HepG2 (cell line): ENCODE data around the gene WDR37.

ENCODE experiments used
- ADNP ChIP-seq: sonication (generic); formaldehyde crosslinking; IDR thresholded peaks from 2 replicates; pipeline ENCODE4 v1.4.0; 2020; ENCODE audit warnings: missing genetic modification reagents
- BHLHE40 ChIP-seq: IDR thresholded peaks from 2 replicates; pipeline ENCODE4 v1.6.1; 2011; ENCODE audit warnings: low read length, improper control_type of control experiment
- CTCF ChIP-seq: sonication (generic); formaldehyde crosslinking; IDR thresholded peaks from 2 replicates; pipeline ENCODE4 v1.5.0; 2020; ENCODE audit warnings: mild to moderate bottlenecking, missing genetic modification reagents, moderate library complexity
- EZH2 ChIP-seq: conservative IDR thresholded peaks from 2 replicates; pipeline ENCODE4 v1.6.1; 2012; ENCODE audit warnings: mild to moderate bottlenecking, low read depth, low read length, moderate library complexity
- JUND ChIP-seq: sonication (generic); formaldehyde crosslinking; IDR thresholded peaks from 2 replicates; pipeline ENCODE4 v1.8.0; 2022; ENCODE audit warnings: mild to moderate bottlenecking, missing genetic modification reagents
- KLF15 ChIP-seq: sonication (generic); formaldehyde crosslinking; IDR thresholded peaks from 2 replicates; pipeline ENCODE4 v1.8.1; 2023; ENCODE audit warnings: borderline replicate concordance, mild to moderate bottlenecking, inconsistent platforms, missing genetic modification reagents, mixed read lengths
- MAX ChIP-seq: IDR thresholded peaks from 2 replicates; pipeline ENCODE4 v1.6.1; 2012; ENCODE audit warnings: inconsistent platforms
- MEIS2 ChIP-seq: sonication (generic); formaldehyde crosslinking; IDR thresholded peaks from 2 replicates; pipeline ENCODE4 v1.9.0; 2021; ENCODE audit warnings: mild to moderate bottlenecking, missing genetic modification reagents
- POLR2A ChIP-seq, 2 experiments: IDR thresholded peaks; 2 replicates each; pipeline ENCODE4 v1.6.1; 2011; ENCODE audit warnings: low read depth in 2 of 2, low read length in 2 of 2, mild to moderate bottlenecking in 1 of 2, moderate library complexity in 1 of 2; ENCODE audit not compliant: insufficient read depth in 1 of 2
- POLR2AphosphoS5 ChIP-seq: IDR thresholded peaks from 2 replicates; pipeline ENCODE4 v1.6.1; 2012; ENCODE audit warnings: low read depth, low read length
- RAD21 ChIP-seq: fragments of 450-650 bp; formaldehyde crosslinking; IDR thresholded peaks from 2 replicates; pipeline ENCODE4 v1.5.0; 2020; ENCODE audit warnings: mild to moderate bottlenecking
- TFDP1 ChIP-seq: IDR thresholded peaks from 2 replicates; pipeline ENCODE4 v1.6.1; 2016; ENCODE audit warnings: missing compliant biosample characterization, missing genetic modification reagents, borderline replicate concordance
- ZBTB20 ChIP-seq: sonication (generic); formaldehyde crosslinking; IDR thresholded peaks from 2 replicates; pipeline ENCODE4 v1.8.1; 2023; ENCODE audit warnings: missing genetic modification reagents, low read depth, mild to moderate bottlenecking, borderline replicate concordance

- TF ChIP-seq BHLHE40 = no peak
- TF ChIP-seq CTCF (CRISPR knock-in tag) = no peak
- TF ChIP-seq JUND (CRISPR knock-in tag) = no peak
- no peak for TF ChIP-seq MAX
- TF ChIP-seq RAD21 (CRISPR knock-in tag) = no peak
- TF ChIP-seq POLR2A (IDR thresholded peaks at IDR 0.05; ENCODE audit: insufficient read depth in 1 of 2, low read depth in 2 of 2, low read length in 2 of 2) = no peak
- no peak for TF ChIP-seq ZBTB20 (CRISPR knock-in tag)
- no peak for TF ChIP-seq ADNP (CRISPR knock-in tag)
- no peak for TF ChIP-seq KLF15 (CRISPR knock-in tag)
- TF ChIP-seq EZH2 = no peak
- no peak for TF ChIP-seq TFDP1
- no peak for TF ChIP-seq MEIS2 (CRISPR knock-in tag)
- TF ChIP-seq POLR2AphosphoS5 = no peak
Observed at GRCh38 chr10:1180071-1180730, 124.0 kb downstream of the WDR37 start.
